Epidermal melanocyte (primary cell): ENCODE results near the gene STAC2.

ENCODE experiments used
- DNase-seq: peaks from one replicate; pipeline ENCODE4 v3.0.0; 2011; ENCODE audit warnings: low spot score; ENCODE audit not compliant: insufficient read length

STAC2 gene

GRCh38 chr17:39209317-39210092 is 16.2 kb downstream of the STAC2 start:
- DNase-seq = no peak

GRCh38 chr17:39208893-39209292 is 16.9 kb downstream of the STAC2 start:
- DNase-seq = no peak

DNA sequence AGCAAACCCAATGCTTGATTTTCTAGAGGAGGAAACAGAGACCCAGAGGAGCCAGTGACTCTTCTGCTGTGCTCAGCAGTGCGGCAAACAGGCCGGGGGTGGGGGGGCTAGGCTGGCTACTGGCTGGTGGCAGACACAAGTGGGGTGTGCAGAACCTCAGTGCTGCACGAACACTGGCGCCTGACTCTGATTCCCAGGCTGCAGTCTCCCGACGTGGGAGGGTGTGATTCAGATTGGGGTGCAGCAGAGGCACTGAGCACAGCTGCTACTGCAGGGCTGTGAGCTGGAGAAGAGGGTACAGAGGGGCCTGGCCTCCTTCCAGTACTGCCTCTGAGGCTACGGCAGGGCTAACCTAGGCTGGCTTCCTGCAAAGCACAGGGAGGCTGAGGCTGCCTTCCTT is 17.6 kb downstream of the STAC2 start:
- no peak for DNase-seq

DNA sequence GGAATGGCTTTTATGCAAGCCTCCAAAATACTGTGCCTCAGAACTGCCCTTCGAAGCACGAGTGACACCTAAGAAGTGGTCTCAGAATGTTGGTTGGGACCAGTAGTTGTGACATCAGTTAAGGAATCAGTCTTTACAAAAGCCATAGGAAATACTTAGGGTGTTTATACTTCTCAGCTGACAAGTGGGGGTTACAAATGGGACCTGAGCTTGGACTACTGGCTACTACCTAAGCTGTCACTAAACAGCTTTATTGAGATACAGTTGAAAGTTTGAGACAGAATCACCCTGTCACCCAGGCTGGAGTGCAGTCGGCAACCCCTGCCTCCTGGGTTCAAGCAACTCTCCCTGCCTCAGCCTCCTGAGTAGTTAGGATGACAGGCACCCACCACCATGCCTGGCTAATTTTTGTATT is 20.6 kb downstream of the STAC2 start:
- no peak for DNase-seq

DNA sequence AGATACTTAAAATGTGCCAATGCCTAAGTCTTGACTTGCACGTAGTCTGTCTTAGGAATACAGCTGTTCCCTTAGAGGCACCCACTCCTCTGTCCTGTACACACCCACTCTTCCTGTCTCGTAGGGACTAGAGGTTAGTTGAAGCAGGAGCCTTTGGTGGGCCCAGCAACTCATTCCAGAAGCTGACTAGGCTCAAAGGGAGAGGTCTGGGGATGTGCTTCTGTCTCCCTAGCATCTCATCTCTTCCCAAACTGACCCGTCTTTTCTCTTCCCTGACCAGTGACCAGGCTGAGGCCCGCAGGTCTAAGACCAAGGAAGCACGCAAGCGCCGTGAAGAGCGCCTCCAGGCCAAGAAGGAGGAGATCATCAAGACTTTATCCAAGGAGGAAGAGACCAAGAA is 21.5 kb downstream of the STAC2 start:
- no peak for DNase-seq

DNA sequence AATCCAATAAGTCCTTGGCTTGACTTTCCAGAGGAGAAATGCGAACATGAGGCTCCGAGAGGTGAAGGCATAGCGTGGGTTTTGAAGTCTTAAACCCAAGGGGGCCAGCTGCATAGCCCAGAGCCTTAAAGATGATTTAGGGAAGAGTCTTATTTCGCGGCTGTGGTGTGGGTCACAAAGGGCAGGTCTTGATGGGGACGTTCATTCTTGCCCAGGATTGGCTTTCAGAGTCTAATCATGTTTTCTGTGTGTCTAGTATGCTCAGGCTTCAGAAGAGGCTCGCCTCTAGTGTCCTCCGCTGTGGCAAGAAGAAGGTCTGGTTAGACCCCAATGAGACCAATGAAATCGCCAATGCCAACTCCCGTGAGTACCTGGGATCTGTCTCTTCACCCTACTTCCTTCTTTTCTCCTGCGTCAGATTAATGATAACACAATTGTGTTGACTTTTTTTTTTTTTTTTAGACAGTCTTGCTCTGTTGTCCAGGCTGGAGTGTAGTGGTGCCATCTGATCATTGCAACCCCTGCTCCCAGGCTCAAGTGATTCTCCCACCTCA is 24.7 kb downstream of the STAC2 start:
- no peak for DNase-seq

DNA sequence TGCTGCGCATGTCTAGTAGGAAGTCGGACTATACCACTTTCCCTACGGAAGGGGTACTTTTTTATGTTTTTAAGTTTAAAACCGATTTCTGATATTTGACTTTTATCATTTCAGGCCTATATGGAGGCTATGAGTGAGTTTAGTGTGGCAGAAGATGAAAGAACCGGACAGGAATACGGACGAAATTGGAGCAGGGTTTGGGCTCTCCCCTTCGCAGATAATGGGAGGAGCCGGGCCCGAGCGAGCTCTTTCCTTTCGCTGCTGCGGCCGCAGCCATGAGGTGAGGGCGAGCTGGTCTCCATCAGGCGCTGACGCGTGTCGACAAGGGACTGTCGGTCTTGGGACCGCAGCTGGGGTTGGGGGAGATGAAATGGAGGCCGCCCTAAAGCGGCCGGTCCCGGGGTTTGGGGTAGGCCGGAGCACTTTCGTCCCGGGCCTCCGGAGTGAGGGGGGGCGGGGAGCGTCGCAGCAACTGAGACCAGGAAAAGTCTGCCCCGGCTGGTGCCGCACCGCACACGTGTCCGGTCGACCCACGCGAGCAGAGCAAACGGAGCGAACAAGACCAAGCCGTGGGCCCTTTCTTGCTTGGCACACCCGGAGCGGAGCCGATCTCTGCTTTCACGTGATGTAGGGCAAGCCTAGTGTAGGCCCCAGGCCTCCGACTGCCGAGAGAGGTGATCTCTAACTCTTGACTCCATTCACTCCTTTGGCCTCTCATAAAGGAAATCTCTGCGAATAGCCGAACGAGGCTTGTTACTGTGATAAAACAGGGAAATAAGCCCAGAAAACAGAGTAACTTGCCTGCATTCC is 25.5 kb downstream of the STAC2 start, which contains the start of gene RPL19:
RPL19 (plus strand) TSS at position 214 of the 810 bp plus-strand sequence; CDS start at position 276, 62 bp downstream.
- peak; percentile 88 for DNase-seq

- peak; percentile 99 for DNase-seq
These were observed 26.0 kb downstream of the STAC2 start for GRCh38 chr17:39199820-39200069.

DNA sequence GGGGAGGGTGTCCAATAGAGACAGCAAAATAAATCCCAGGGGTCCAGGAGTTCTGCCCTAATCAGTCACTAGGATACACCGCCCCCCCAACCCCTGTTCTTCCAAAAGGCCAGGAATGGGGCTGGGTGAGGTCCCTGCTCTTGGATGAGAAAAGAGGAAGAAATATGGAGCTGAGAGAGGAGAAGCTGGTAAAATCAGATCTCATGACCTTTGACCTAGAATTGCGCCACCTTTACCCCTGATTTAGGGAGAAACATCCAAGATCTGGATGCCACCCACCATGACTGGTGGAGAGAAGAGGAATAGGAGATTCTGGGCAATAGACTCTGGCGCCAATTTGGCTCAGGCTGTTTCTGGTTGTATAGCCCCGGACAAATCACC is 27.6 kb downstream of the STAC2 start:
- no peak for DNase-seq

GRCh38 chr17:39197380-39198185 is 28.2 kb downstream of the STAC2 start, which contains the start of gene CACNB1:
Gene CACNB1 (minus strand): TSS chr17:39197669. CDS start chr17:39197495, 174 bp downstream.
- DNase-seq = peak; percentile 92

GRCh38 chr17:39196808-39197291 is 28.9 kb downstream of the STAC2 start:
- no peak for DNase-seq

DNA sequence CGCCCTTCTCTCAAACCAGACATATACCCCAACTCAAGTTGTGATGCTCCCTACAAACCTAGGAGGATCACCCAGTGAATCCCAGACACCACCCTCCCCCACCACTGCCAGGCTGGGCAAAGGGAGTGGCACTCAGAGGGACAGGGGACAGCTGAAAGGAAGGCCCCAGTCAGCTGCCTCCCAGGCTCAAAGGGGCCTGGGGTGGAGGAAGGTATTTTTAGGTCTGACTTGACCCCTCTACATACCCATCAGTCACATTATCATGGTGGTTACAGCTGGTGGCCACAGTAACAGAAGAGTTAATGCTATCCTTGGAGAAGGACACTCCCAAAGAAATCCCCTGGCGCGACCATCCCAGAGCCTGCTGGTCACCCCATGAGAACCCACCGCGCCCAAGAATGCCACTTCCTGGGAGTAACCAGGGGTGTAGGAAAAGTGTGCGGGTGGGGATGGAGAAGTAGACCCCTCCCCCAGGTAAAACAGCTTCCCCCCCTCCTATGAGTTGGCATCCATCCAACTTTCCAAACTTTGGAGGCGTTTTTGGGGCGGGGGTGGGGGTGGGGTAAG is 29.4 kb downstream of the STAC2 start:
- DNase-seq = peak; percentile 17

DNA sequence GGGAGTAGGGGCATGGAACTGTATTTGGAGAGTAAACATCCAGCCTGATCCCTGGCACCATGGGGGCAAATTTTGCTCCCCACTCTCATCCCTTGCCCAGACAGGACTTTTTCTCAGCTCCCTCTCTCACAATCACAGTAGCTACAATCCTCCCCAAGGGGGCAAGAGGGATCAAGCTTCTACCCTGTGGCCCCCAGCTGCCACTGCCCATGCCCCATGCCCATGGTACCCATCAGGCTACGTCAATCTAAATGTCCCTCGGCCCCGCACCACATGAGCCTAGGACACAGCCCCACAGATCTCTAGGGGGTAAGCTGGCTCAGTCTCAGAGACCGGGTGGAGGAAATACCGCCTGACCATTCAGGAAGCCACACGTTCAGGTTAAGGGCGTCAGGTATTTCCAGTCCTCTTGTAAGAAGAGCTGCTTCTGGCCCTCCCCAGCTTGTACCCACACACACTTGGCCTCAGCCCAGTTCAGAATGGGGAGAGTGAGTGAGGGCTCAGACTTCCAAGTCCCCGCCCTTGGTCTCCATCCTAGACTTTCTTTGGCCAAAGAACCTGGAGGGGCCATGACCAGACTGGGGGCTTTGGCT is 30.1 kb downstream of the STAC2 start:
- peak; percentile 13 for DNase-seq

DNA sequence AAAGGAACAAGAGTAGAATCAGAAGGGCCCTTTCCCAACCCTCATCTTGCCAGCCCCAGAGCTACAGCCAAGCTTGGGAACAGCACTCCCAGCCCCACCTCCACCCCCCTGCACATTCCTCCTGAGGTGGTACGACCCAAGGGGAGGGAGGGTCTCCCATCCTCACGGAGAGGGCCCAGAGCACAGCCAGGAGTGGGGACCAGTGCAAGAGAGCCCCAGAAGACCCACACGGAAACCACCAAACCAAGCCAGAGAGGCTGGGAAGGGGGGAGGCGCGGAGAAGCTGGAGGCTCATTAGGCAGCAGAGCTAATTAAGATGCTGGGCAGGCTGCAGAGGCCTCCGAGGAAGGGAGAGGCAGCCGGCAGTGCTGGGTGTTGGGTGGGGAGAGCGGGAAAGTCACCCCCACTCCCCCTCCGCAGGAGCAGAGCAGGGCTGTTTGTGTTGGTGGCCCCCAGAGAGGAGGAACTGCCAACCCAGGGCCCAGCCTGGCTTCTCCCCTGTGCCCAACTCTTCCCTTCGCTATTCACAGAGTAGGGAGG is 30.7 kb downstream of the STAC2 start:
- peak; percentile 13 for DNase-seq

- DNase-seq = peak; percentile 15
These were observed 31.4 kb downstream of the STAC2 start for GRCh38 chr17:39194089-39194984.

- peak; percentile 8 for DNase-seq
These were observed 32.4 kb downstream of the STAC2 start for GRCh38 chr17:39193346-39193745.

DNA sequence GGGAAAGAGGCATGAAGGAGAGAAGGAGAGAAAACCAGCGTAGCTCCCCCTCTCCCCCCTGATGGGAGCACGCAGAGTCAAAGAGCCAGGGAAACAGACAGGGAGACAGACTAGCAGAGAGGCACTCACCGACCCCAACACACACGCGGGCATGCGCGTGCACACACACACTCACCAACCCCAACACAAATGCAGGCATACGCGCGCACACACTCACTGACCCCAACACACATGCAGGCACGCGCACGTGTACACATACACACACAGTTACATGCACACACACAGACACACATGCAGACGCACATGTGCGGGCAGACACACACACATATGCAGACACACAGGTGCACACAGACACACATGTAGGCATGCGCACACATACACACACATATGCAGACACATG is 32.8 kb downstream of the STAC2 start:
- peak; percentile 4 for DNase-seq

GRCh38 chr17:39191750-39192510 is 33.8 kb downstream of the STAC2 start:
- DNase-seq = peak; percentile 9
